Thymus (tissue), 11 donors: ENCODE measurements around the gene PGBD4. TPM values are rescaled to one million over a fixed set of nuclear protein-coding genes. Genes with fewer than 3 reads are reported as not detected.

Source experiments
- DNase-seq, 9 donors: peaks; one replicate each; pipeline ENCODE4 v3.0.0-alpha.2; 2013; ENCODE audit warnings: low spot score in 9 of 9, low read depth in 6 of 9, missing footprints in 1 of 9
- H3K27ac ChIP-seq, 2 donors: one replicate each; pipeline ENCODE4 v1.5.1; 2013; ENCODE audit warnings: control low read depth in 1 of 2, low read depth in 1 of 2, low read length in 1 of 2, mild to moderate bottlenecking in 1 of 2, moderate library complexity in 1 of 2
- H3K27me3 ChIP-seq, 2 donors: one replicate each; pipeline ENCODE4 v1.5.1; 2013; ENCODE audit warnings: low read length in 1 of 2; ENCODE audit not compliant: control insufficient read depth in 2 of 2, insufficient read depth in 1 of 2
- H3K36me3 ChIP-seq, 2 donors: one replicate each; pipeline ENCODE4 v1.5.1; 2013; ENCODE audit warnings: low read length in 1 of 2, mild to moderate bottlenecking in 1 of 2, moderate library complexity in 1 of 2; ENCODE audit not compliant: control insufficient read depth in 2 of 2, insufficient read depth in 2 of 2
- H3K4me1 ChIP-seq, 2 donors: one replicate each; pipeline ENCODE4 v1.5.1; 2013; ENCODE audit warnings: low read length in 2 of 2; ENCODE audit not compliant: control insufficient read depth in 2 of 2, insufficient read depth in 2 of 2
- H3K4me3 ChIP-seq, 2 donors: one replicate each; pipeline ENCODE4 v1.5.1; 2013; ENCODE audit warnings: low read length in 2 of 2, control low read depth in 1 of 2, mild to moderate bottlenecking in 1 of 2
- H3K9me3 ChIP-seq, 2 donors: one replicate each; pipeline ENCODE4 v1.5.1; 2013; ENCODE audit warnings: low read length in 1 of 2, mild to moderate bottlenecking in 1 of 2; ENCODE audit not compliant: control insufficient read depth in 2 of 2, insufficient read depth in 1 of 2
- WGBS: extraction: QIAGEN DNeasy Blood & Tissue Kit; methylation state at CpG from one replicate; pipeline ENCODE4 v1.1.7; 2013; 5-methylcytosine and 5-hydroxymethylcytosine counted together
- polyA plus RNA-seq: library from polyadenylated mRNA; stranded (reverse); fragments of 200-250 nt; gene quantifications from one replicate; pipeline ENCODE4 v1.2.3, GENCODE V29; 2013
- total RNA-seq: library from RNA; stranded (reverse); fragments of 120-200 nt; gene quantifications from one replicate; pipeline ENCODE4 v1.2.4, GENCODE V29; 2013
- donor health status: healthy.

The PGBD4 gene
- total and polyA plus RNA-seq, 2 donors = 1.4 to 2.3 TPM

DNA sequence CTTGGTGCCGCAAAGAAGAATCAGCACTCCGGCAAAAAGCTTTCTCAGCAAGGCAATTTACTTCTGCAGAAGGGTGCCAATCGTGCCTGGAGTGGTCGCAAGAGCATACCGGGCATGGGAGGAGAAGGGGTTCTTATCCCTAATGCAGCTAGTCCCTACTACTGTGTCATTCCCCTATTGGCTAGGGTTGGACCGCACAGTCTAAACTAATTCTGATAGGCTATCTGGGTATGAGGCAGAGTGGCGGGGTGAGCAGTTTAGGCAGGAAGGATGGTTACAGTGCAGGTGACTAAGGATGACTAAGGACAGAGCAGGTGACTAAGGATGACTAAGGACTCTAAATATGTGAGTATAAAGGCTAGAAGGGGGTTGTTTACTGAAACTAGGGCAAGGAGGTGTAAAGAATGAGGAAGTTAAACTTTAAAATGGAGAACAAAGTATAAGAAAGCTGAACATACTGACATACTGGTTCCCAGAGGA lies 52.9 kb downstream of the PGBD4 start:
- 90% methylated on average over 7 of the region's 7 CpGs for WGBS
- H3K9me3 ChIP-seq = peaks cover 2 to 8% of the 10 kb centered on the region in 2 donors
- no peak for DNase-seq
- H3K4me1 ChIP-seq = no peaks in the 10 kb centered on the region
- H3K27ac ChIP-seq = no peak overlapping the region
- peaks cover 10 to 17% of the 10 kb centered on the region in 2 donors for H3K36me3 ChIP-seq
- no peak overlapping the region for H3K4me3 ChIP-seq
- no peaks in the 10 kb centered on the region for H3K27me3 ChIP-seq

DNA sequence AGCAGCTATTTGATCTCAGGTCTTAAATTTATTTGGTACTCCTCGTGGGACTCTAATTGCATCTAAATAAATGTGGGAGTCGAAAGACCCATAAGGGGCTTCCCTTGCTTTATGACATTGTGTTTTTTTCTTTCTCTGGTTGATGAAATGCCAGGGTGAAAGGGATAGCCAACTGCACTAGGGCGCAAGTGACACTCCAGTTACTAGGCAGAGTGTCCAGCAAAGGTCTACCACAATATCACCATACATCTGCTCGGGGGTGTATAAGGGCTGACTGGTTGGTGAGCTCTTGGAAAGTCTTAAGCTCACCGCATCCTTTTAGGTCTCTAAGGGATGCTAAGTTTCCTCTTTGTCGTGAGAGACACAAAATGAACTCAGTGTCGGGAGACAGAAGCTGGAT lies 54.0 kb downstream of the PGBD4 start:
- 91% methylated on average over 7 of the region's 7 CpGs for WGBS
- H3K9me3 ChIP-seq = peaks cover 4 to 11% of the 10 kb centered on the region in 2 donors
- peaks cover 9 to 11% of the 10 kb centered on the region in 2 donors for H3K36me3 ChIP-seq

More for the DNA sequence above, 54.0 kb downstream of the PGBD4 start:
- no peak overlapping the region for H3K27ac ChIP-seq
- H3K27me3 ChIP-seq = no peaks in the 10 kb centered on the region
- H3K4me3 ChIP-seq = no peak overlapping the region
- H3K4me1 ChIP-seq = no peaks in the 10 kb centered on the region
- DNase-seq = no peak

Other genes with a start within 250 kb of the PGBD4 start
- not detected for gene CHRM5, start 133.6 kb upstream of the PGBD4 start, total RNA-seq
- 0.16 TPM for gene CHRM5, start 133.6 kb upstream of the PGBD4 start, polyA plus RNA-seq
- gene AVEN, start 62.9 kb upstream of the PGBD4 start, total RNA-seq = 14.2 TPM
- 10.9 TPM for gene AVEN, start 62.9 kb upstream of the PGBD4 start, polyA plus RNA-seq
- gene EMC7, start 221 bp upstream of the PGBD4 start, total RNA-seq = 27.3 TPM
- 59.1 TPM for gene EMC7, start 221 bp upstream of the PGBD4 start, polyA plus RNA-seq
- gene KATNBL1, start 108.0 kb downstream of the PGBD4 start, total RNA-seq = 34.7 TPM
- 37.5 TPM for gene KATNBL1, start 108.0 kb downstream of the PGBD4 start, polyA plus RNA-seq
- 77.9 TPM for gene EMC4, start 122.9 kb downstream of the PGBD4 start, total RNA-seq
- gene EMC4, start 122.9 kb downstream of the PGBD4 start, polyA plus RNA-seq = 106 TPM
- 13.5 TPM for gene SLC12A6, start 235.7 kb downstream of the PGBD4 start, total RNA-seq
- gene SLC12A6, start 235.7 kb downstream of the PGBD4 start, polyA plus RNA-seq = 9.7 TPM
- 268 TPM for gene NOP10, start 241.1 kb downstream of the PGBD4 start, total RNA-seq
- gene NOP10, start 241.1 kb downstream of the PGBD4 start, polyA plus RNA-seq = 255 TPM
- not detected for gene NUTM1, start 241.2 kb downstream of the PGBD4 start, total RNA-seq
- gene NUTM1, start 241.2 kb downstream of the PGBD4 start, polyA plus RNA-seq = 0.02 TPM